Measurements from ENCODE around the gene RAB32. TPM values are rescaled to one million over a fixed set of nuclear protein-coding genes. Genes with fewer than 3 reads are reported as not detected.

Gene RAB32
- total RNA-seq, 3 donors from 2014 or later, result 28.7 to 39.9 (median 30.6) TPM

- Histone ChIP-seq H3K9me3 (no peaks in the 10 kb centered on the region), H3K4me3 (no peak overlapping the region), H3K36me3 (ENCODE audit: low read depth) (no peaks in the 10 kb centered on the region), H3K4me1 (ENCODE audit: low read depth) (no peaks in the 10 kb centered on the region)
- intact Hi-C loops (cut with DNase I, micrococcal nuclease), result no loop called here
- peak in 1 of 3 donors; percentile 37 for DNase-seq
- no peak for ATAC-seq
- TF ChIP-seq CTCF (IDR thresholded peaks at IDR 0.05), result no peak
Observed at GRCh38 chr6:146582857-146583256, 39.2 kb downstream of the RAB32 start.

- no peaks in the 10 kb centered on the region for H3K36me3 ChIP-seq (ENCODE audit: low read depth)
- no peak overlapping the region for H3K4me3 ChIP-seq
- no peaks in the 10 kb centered on the region for H3K4me1 ChIP-seq (ENCODE audit: low read depth)
- DNase-seq (no peak), ATAC-seq (no peak)
- no peaks in the 10 kb centered on the region for H3K9me3 ChIP-seq
- intact Hi-C loops (cut with DNase I, micrococcal nuclease), result no loop called here
- TF ChIP-seq CTCF (IDR thresholded peaks at IDR 0.05), result no peak
Observed at GRCh38 chr6:146583966-146584365, 40.3 kb downstream of the RAB32 start.

GRCh38 chr6:146587459-146587858 lies 43.8 kb downstream of the RAB32 start:
- ATAC-seq, result no peak
- no peaks in the 10 kb centered on the region for H3K36me3 ChIP-seq (ENCODE audit: low read depth)
- no peaks in the 10 kb centered on the region for H3K9me3 ChIP-seq
- no peak for DNase-seq
- no peak for TF ChIP-seq CTCF (IDR thresholded peaks at IDR 0.05)
- intact Hi-C loops (cut with DNase I, micrococcal nuclease), result no loop called here
- no peaks in the 10 kb centered on the region for H3K4me1 ChIP-seq (ENCODE audit: low read depth)
- no peak overlapping the region for H3K4me3 ChIP-seq

GRCh38 chr6:146590492-146590891 lies 46.9 kb downstream of the RAB32 start:
- intact Hi-C loops (cut with DNase I, micrococcal nuclease), result no loop called here
- Histone ChIP-seq H3K4me3 (no peak overlapping the region), H3K4me1 (ENCODE audit: low read depth) (no peaks in the 10 kb centered on the region), H3K36me3 (ENCODE audit: low read depth) (no peaks in the 10 kb centered on the region), H3K9me3 (no peaks in the 10 kb centered on the region)
- DNase-seq, result no peak
- no peak for ATAC-seq
- TF ChIP-seq CTCF (IDR thresholded peaks at IDR 0.05), result no peak

GRCh38 chr6:146592451-146592850 lies 48.8 kb downstream of the RAB32 start:
- DNase-seq (no peak), ATAC-seq (peak; percentile 55)
- no peaks in the 10 kb centered on the region for H3K4me1 ChIP-seq (ENCODE audit: low read depth)
- TF ChIP-seq CTCF (IDR thresholded peaks at IDR 0.05), result no peak
- intact Hi-C loops (cut with DNase I, micrococcal nuclease), result no loop called here
- H3K36me3 ChIP-seq (ENCODE audit: low read depth), result no peaks in the 10 kb centered on the region
- no peak overlapping the region for H3K4me3 ChIP-seq
- no peaks in the 10 kb centered on the region for H3K9me3 ChIP-seq

GRCh38 chr6:146593986-146594385 lies 50.4 kb downstream of the RAB32 start:
- Histone ChIP-seq H3K9me3 (no peaks in the 10 kb centered on the region), H3K4me3 (no peak overlapping the region), H3K36me3 (ENCODE audit: low read depth) (no peaks in the 10 kb centered on the region), H3K4me1 (ENCODE audit: low read depth) (no peaks in the 10 kb centered on the region)
- DNase-seq (no peak), ATAC-seq (no peak)
- intact Hi-C loops (cut with DNase I, micrococcal nuclease), result no loop called here
- TF ChIP-seq CTCF (IDR thresholded peaks at IDR 0.05), result no peak

Data from mucosa of descending colon (tissue), 3 donors.